ENCODE measurements around the gene BCKDHA. TPM values are rescaled to one million over a fixed set of nuclear protein-coding genes. Genes with fewer than 3 reads are reported as not detected.
"Not testable (repeated sequence)": the region's sequence is repeated elsewhere in the genome, so short reads cannot be mapped to it uniquely, and the experiment has no call there.

BCKDHA gene
- polyA plus RNA-seq, 1 donor: 16.3 TPM

GRCh38 chr19:41463257-41464256 lies 65.9 kb downstream of the BCKDHA start:
- not testable (repeated sequence) for H3K4me3 ChIP-seq (ENCODE audit: low read length); H3K9me3 ChIP-seq (ENCODE audit: control insufficient read depth, low read depth, low read length); H3K36me3 ChIP-seq (ENCODE audit: control insufficient read depth, insufficient read depth, low read length); H3K4me1 ChIP-seq (ENCODE audit: control insufficient read depth, insufficient read depth, low read length); H3K27me3 ChIP-seq (ENCODE audit: control insufficient read depth, insufficient read depth, low read length); H3K27ac ChIP-seq (ENCODE audit: low read length); DNase-seq
- WGBS (ENCODE audit: insufficient coverage, low lambda C conversion rate): no CpG with 5 or more reads among the region's 22 CpGs

Other genes with a start within 250 kb of the BCKDHA start
- 68.1 TPM for gene CYP2S1, start 204.6 kb upstream of the BCKDHA start, polyA plus RNA-seq
- gene AXL, start 178.6 kb upstream of the BCKDHA start, polyA plus RNA-seq: 16.0 TPM
- gene HNRNPUL1, start 133.4 kb upstream of the BCKDHA start, polyA plus RNA-seq: 142 TPM
- gene CCDC97, start 87.6 kb upstream of the BCKDHA start, polyA plus RNA-seq: 24.9 TPM
- gene TGFB1, start 43.9 kb upstream of the BCKDHA start, polyA plus RNA-seq: 13.9 TPM
- gene B9D2, start 33.7 kb upstream of the BCKDHA start, polyA plus RNA-seq: 5.1 TPM
- gene TMEM91, start 21.3 kb upstream of the BCKDHA start, polyA plus RNA-seq: 13.8 TPM
- 16.5 TPM for gene EXOSC5, start 459 bp upstream of the BCKDHA start, polyA plus RNA-seq
- gene B3GNT8, start 29.6 kb downstream of the BCKDHA start, polyA plus RNA-seq: 29.7 TPM
- gene DMAC2, start 42.1 kb downstream of the BCKDHA start, polyA plus RNA-seq: 79.4 TPM
- gene ERICH4, start 45.3 kb downstream of the BCKDHA start, polyA plus RNA-seq: 69.2 TPM
- gene CEACAM21, start 178.3 kb downstream of the BCKDHA start, polyA plus RNA-seq: 1.5 TPM
- gene CEACAM4, start 229.3 kb downstream of the BCKDHA start, polyA plus RNA-seq: 0.16 TPM

Data from large intestine (tissue), 3 donors.